ENCODE results near the gene AKR1C2. TPM values are rescaled to one million over a fixed set of nuclear protein-coding genes. Genes with fewer than 3 reads are reported as not detected.

The AKR1C2 gene
- total and polyA plus RNA-seq, 9 of the 15 experiments (the other 6 are each of a cell fraction or from before 2014, with no cell fraction given), result 13.8 to 74.0 (median 30.5) TPM

DNA sequence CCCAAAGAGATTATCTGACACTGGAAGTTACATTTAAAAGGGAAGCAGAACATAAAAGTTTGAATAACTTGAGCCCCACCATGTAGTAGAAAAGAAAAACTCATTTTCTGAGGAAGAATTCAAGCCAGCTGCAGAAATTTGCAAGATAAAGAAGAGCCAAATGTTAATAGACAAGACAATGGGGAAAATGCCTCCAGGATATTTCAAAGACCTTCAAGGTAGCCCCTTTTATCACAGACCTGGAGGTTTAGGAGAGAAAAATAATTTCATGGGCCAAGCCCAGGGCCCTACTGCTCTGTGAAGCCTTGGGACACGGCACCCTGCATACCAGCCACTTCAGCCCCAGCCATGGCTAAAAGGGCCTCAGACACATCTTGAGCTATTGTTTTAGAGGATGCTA, 58.8 kb downstream of the AKR1C2 start:
- Histone ChIP-seq H3K9ac (ENCODE audit: insufficient read depth in 1 of 2, low read depth in 2 of 2, low read length in 2 of 2) (no peak overlapping the region), H3K79me2 (ENCODE audit: control insufficient read depth, insufficient read depth, low read length) (no peaks in the 10 kb centered on the region), H3K27me3 (ENCODE audit: control insufficient read depth in 2 of 2, insufficient read depth in 2 of 2, low read length in 2 of 2) (no peaks in the 10 kb centered on the region), H3K27ac (ENCODE audit: extremely low read depth, low read depth, low read length) (no peak overlapping the region), H3K36me3 (ENCODE audit: control insufficient read depth, insufficient read depth, low read length) (no peaks in the 10 kb centered on the region; the same call in 2 of the 3 replicates), H3K4me3 (no peak overlapping the region), H3K4me2 (ENCODE audit: insufficient read depth, low read length) (no peak overlapping the region), H4K20me1 (replicated peaks; ENCODE audit: control insufficient read depth, insufficient read depth, low read length) (no peaks in the 10 kb centered on the region), H3K9me3 (replicated peaks; ENCODE audit: control insufficient read depth, insufficient read depth, low read depth, low read length) (no peaks in the 10 kb centered on the region; the same call in 1 of the 2 replicates), H3K4me1 (replicated peaks in 1 of 2; ENCODE audit: control insufficient read depth in 2 of 2, insufficient read depth in 2 of 2, low read length in 2 of 2) (peaks cover 0 to 23% of the 10 kb centered on the region in 2 experiments; a peak in 4 of 5 replicates), H2AFZ (ENCODE audit: low read depth, low read length) (no peak overlapping the region), H3K9me1 (ENCODE audit: control insufficient read depth, insufficient read depth, low read length) (no peaks in the 10 kb centered on the region)
- WGBS (ENCODE audit: insufficient coverage, low coverage, missing lambda C conversion rate), result 77% methylated on average over 1 of the region's 1 CpG
- intact Hi-C loops (cut with micrococcal nuclease), result no loop called here
- ChIA-PET CTCF (ENCODE audit: low intra/inter-chr PET ratio) (no interaction called here), POLR2A (no interaction called here)
- no peak for ATAC-seq
- in situ Hi-C loops (cut with MboI), result loop anchor here (5.0 kb wide), 1 partner anchor 77 kb away; no protein-coding TSS in a partner anchor
- TF ChIP-seq GTF3C2 (IDR thresholded peaks at IDR 0.05; ENCODE audit: borderline replicate concordance, extremely low read depth, insufficient read length) (no peak), STAT5B (CRISPR knock-in tag; IDR thresholded peaks at IDR 0.05) (no peak), PYGO2 (tag; IDR thresholded peaks at IDR 0.05) (no peak), ZFP36 (IDR thresholded peaks at IDR 0.05; ENCODE audit: low read depth, low read length, partially characterized antibody) (no peak), FOXA1 (IDR thresholded peaks at IDR 0.05; ENCODE audit: borderline replicate concordance) (no peak), ZC3H4 (CRISPR knock-in tag; IDR thresholded peaks at IDR 0.05; ENCODE audit: borderline replicate concordance) (no peak), NCOR1 (IDR thresholded peaks at IDR 0.05) (no peak), MCM7 (IDR thresholded peaks at IDR 0.05) (no peak)
- TF ChIP-seq, protein P1, sequence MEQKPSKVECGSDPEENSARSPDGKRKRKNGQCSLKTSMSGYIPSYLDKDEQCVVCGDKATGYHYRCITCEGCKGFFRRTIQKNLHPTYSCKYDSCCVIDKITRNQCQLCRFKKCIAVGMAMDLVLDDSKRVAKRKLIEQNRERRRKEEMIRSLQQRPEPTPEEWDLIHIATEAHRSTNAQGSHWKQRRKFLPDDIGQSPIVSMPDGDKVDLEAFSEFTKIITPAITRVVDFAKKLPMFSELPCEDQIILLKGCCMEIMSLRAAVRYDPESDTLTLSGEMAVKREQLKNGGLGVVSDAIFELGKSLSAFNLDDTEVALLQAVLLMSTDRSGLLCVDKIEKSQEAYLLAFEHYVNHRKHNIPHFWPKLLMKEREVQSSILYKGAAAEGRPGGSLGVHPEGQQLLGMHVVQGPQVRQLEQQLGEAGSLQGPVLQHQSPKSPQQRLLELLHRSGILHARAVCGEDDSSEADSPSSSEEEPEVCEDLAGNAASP (IDR thresholded peaks at IDR 0.05), result no peak
- no peak for FAIRE-seq
- no TSS peak for BruUV-seq (replicated peaks)
- no peak for DNase-seq (ENCODE audit: extremely low read depth in 1 of 4, low spot score in 3 of 4)

Measured in K562 (cell line).